ENCODE measurements around the gene TCERG1L. TPM values are rescaled to one million over a fixed set of nuclear protein-coding genes. Genes with fewer than 3 reads are reported as not detected.

The TCERG1L gene
- total RNA-seq, 1 donor from 2014 or later: not detected

- H3K4me3 ChIP-seq: no peak overlapping the region
- TF ChIP-seq POLR2A (IDR thresholded peaks at IDR 0.05): no peak
- TF ChIP-seq, protein P1, sequence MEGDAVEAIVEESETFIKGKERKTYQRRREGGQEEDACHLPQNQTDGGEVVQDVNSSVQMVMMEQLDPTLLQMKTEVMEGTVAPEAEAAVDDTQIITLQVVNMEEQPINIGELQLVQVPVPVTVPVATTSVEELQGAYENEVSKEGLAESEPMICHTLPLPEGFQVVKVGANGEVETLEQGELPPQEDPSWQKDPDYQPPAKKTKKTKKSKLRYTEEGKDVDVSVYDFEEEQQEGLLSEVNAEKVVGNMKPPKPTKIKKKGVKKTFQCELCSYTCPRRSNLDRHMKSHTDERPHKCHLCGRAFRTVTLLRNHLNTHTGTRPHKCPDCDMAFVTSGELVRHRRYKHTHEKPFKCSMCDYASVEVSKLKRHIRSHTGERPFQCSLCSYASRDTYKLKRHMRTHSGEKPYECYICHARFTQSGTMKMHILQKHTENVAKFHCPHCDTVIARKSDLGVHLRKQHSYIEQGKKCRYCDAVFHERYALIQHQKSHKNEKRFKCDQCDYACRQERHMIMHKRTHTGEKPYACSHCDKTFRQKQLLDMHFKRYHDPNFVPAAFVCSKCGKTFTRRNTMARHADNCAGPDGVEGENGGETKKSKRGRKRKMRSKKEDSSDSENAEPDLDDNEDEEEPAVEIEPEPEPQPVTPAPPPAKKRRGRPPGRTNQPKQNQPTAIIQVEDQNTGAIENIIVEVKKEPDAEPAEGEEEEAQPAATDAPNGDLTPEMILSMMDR (IDR thresholded peaks at IDR 0.05): no peak
- TF ChIP-seq POLR2AphosphoS5 (IDR thresholded peaks at IDR 0.05; ENCODE audit: insufficient read depth in 1 of 2, low read depth in 1 of 2): no peak
- no peaks in the 10 kb centered on the region for H3K4me1 ChIP-seq
- no peak overlapping the region for H3K27ac ChIP-seq
- H3K27me3 ChIP-seq: no peaks in the 10 kb centered on the region
- DNase-seq (ENCODE audit: extremely low spot score in 2 of 2): no peak
- no peaks in the 10 kb centered on the region for H3K9me3 ChIP-seq
- intact Hi-C loops (cut with DNase I): no loop called here
- H3K36me3 ChIP-seq: no peaks in the 10 kb centered on the region
These were observed 238.0 kb downstream of the TCERG1L start for GRCh38 chr10:131073469-131074035.

- Histone ChIP-seq H3K4me1 (no peaks in the 10 kb centered on the region), H3K27me3 (no peaks in the 10 kb centered on the region), H3K9me3 (no peaks in the 10 kb centered on the region), H3K4me3 (no peak overlapping the region), H3K36me3 (no peaks in the 10 kb centered on the region), H3K27ac (no peak overlapping the region)
- intact Hi-C loops (cut with DNase I): no loop called here
- TF ChIP-seq POLR2A (IDR thresholded peaks at IDR 0.05): no peak
- TF ChIP-seq, protein P1 (IDR thresholded peaks at IDR 0.05): no peak
- no peak for TF ChIP-seq POLR2AphosphoS5 (IDR thresholded peaks at IDR 0.05; ENCODE audit: insufficient read depth in 1 of 2, low read depth in 1 of 2)
- DNase-seq (ENCODE audit: extremely low spot score in 2 of 2): no peak
These were observed 238.7 kb downstream of the TCERG1L start for GRCh38 chr10:131072651-131073468.

GRCh38 chr10:131071721-131072120, 239.8 kb downstream of the TCERG1L start:
- Histone ChIP-seq H3K4me1 (no peaks in the 10 kb centered on the region), H3K36me3 (no peaks in the 10 kb centered on the region), H3K4me3 (no peak overlapping the region), H3K27me3 (no peaks in the 10 kb centered on the region), H3K27ac (no peak overlapping the region), H3K9me3 (no peaks in the 10 kb centered on the region)
- intact Hi-C loops (cut with DNase I): no loop called here
- TF ChIP-seq, protein P1 (IDR thresholded peaks at IDR 0.05): no peak
- no peak for TF ChIP-seq POLR2AphosphoS5 (IDR thresholded peaks at IDR 0.05; ENCODE audit: insufficient read depth in 1 of 2, low read depth in 1 of 2)
- TF ChIP-seq POLR2A (IDR thresholded peaks at IDR 0.05): no peak
- no peak for DNase-seq (ENCODE audit: extremely low spot score in 2 of 2)

GRCh38 chr10:131070856-131071255, 240.7 kb downstream of the TCERG1L start:
- H3K27ac ChIP-seq: no peak overlapping the region
- no peak for TF ChIP-seq POLR2AphosphoS5 (IDR thresholded peaks at IDR 0.05; ENCODE audit: insufficient read depth in 1 of 2, low read depth in 1 of 2)
- TF ChIP-seq, protein P1 (IDR thresholded peaks at IDR 0.05): no peak
- TF ChIP-seq POLR2A (IDR thresholded peaks at IDR 0.05): no peak
- no peaks in the 10 kb centered on the region for H3K9me3 ChIP-seq
- no peak overlapping the region for H3K4me3 ChIP-seq
- no peaks in the 10 kb centered on the region for H3K27me3 ChIP-seq
- no peaks in the 10 kb centered on the region for H3K4me1 ChIP-seq
- no peak for DNase-seq (ENCODE audit: extremely low spot score in 2 of 2)
- H3K36me3 ChIP-seq: no peaks in the 10 kb centered on the region
- intact Hi-C loops (cut with DNase I): no loop called here

- H3K4me3 ChIP-seq: no peak overlapping the region
- H3K9me3 ChIP-seq: no peaks in the 10 kb centered on the region
- H3K27me3 ChIP-seq: no peaks in the 10 kb centered on the region
- H3K4me1 ChIP-seq: no peaks in the 10 kb centered on the region
- intact Hi-C loops (cut with DNase I): no loop called here
- TF ChIP-seq, protein P1 (IDR thresholded peaks at IDR 0.05): no peak
- TF ChIP-seq POLR2AphosphoS5 (IDR thresholded peaks at IDR 0.05; ENCODE audit: insufficient read depth in 1 of 2, low read depth in 1 of 2) (no peak), POLR2A (IDR thresholded peaks at IDR 0.05) (no peak)
- no peak overlapping the region for H3K27ac ChIP-seq
- no peaks in the 10 kb centered on the region for H3K36me3 ChIP-seq
- DNase-seq (ENCODE audit: extremely low spot score in 2 of 2): no peak
These were observed 242.8 kb downstream of the TCERG1L start for GRCh38 chr10:131068760-131069159.
